Measurements from ENCODE around the gene UNC79. TPM values are rescaled to one million over a fixed set of nuclear protein-coding genes. Genes with fewer than 3 reads are reported as not detected.
A peak's percentile ranks its signal among the peaks of the same experiment; 100 is the strongest.

The UNC79 gene
- total and polyA plus RNA-seq, 7 donors: 0.03 to 0.88 (median 0.44) TPM

DNA sequence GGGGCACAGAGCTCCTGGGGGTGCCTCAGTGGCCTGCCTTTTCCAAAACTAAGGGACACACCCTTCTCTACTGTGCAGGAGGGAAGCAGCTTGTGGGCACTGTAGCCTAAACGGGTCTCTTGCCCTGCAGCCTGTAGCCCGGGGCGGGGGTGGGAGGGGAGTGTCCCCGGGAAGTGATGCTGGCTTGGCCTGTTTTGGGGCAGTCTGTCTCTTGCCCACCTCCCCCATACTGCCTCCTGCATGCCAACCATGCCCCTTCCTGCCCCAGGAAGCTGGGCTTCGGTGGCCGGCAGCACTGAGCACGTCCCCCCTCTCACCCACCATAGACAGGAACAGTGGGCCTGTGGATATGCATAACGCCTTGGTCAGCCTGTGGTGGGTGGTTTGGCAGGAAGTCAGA is 314.1 kb downstream of the UNC79 start:
- no peaks in the 10 kb centered on the region for H3K36me3 ChIP-seq (ENCODE audit: insufficient read depth in 1 of 2, low read depth in 1 of 2)
- H3K4me3 ChIP-seq: no peak overlapping the region
- WGBS, 3 donors: 72 to 78% (median 75%) methylated on average over 8 of the region's 8 CpGs
- no peaks in the 10 kb centered on the region for H3K9me3 ChIP-seq
- DNase-seq: peak in 1 of 2 donors; percentile 15
- H3K27me3 ChIP-seq (ENCODE audit: insufficient read depth in 3 of 3, low read length in 2 of 3): no peaks in the 10 kb centered on the region
- H3K27ac ChIP-seq: no peak overlapping the region
- TF ChIP-seq, protein P1, sequence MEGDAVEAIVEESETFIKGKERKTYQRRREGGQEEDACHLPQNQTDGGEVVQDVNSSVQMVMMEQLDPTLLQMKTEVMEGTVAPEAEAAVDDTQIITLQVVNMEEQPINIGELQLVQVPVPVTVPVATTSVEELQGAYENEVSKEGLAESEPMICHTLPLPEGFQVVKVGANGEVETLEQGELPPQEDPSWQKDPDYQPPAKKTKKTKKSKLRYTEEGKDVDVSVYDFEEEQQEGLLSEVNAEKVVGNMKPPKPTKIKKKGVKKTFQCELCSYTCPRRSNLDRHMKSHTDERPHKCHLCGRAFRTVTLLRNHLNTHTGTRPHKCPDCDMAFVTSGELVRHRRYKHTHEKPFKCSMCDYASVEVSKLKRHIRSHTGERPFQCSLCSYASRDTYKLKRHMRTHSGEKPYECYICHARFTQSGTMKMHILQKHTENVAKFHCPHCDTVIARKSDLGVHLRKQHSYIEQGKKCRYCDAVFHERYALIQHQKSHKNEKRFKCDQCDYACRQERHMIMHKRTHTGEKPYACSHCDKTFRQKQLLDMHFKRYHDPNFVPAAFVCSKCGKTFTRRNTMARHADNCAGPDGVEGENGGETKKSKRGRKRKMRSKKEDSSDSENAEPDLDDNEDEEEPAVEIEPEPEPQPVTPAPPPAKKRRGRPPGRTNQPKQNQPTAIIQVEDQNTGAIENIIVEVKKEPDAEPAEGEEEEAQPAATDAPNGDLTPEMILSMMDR (IDR thresholded peaks at IDR 0.05): no peak
- no peak for ATAC-seq
- intact Hi-C loops (cut with DNase I): no loop called here
- H3K4me1 ChIP-seq: no peaks in the 10 kb centered on the region

DNA sequence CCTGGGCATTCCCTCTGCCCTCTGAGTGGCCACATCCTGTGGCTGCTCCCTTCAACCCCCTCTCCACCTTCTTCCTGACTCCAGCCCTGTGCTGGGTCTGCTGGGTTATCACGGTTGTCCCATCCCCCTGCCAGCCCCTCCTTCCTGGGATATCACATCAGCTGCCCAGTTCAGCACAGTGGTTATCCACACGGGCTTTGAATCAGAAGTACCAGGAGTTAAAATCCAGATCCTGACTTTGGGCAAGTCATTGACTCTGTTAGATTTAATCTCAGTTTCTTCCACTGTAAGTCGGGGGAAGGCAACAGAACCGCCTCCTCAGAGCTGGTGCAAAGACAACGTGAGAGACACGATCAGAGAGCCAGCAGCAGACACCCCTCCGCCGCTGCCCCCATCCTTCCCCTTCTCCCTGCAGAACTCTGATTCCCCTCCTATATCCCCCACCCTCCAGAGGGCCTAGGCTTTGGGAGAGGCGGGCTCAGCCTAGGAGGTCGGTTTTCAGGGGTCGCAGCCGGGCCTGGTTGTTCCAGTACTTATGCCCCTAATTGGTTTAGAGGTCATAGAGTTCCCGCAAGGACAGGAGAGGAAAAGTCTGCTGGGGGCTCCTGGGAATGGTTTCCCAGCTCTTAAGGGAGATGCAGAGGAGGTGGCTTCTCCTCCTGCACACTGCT is 315.0 kb downstream of the UNC79 start:
- Histone ChIP-seq H3K27ac (no peak overlapping the region), H3K36me3 (ENCODE audit: insufficient read depth in 1 of 2, low read depth in 1 of 2) (no peaks in the 10 kb centered on the region), H3K9me3 (no peaks in the 10 kb centered on the region), H3K4me3 (no peak overlapping the region), H3K27me3 (ENCODE audit: insufficient read depth in 3 of 3, low read length in 2 of 3) (no peaks in the 10 kb centered on the region), H3K4me1 (no peaks in the 10 kb centered on the region)
- peak in 1 of 2 donors; percentile 44 for DNase-seq
- TF ChIP-seq, protein P1 (IDR thresholded peaks at IDR 0.05): no peak
- intact Hi-C loops (cut with DNase I): no loop called here
- WGBS, 3 donors: 76 to 88% (median 85%) methylated on average over 13 of the region's 13 CpGs
- no peak for ATAC-seq

DNA sequence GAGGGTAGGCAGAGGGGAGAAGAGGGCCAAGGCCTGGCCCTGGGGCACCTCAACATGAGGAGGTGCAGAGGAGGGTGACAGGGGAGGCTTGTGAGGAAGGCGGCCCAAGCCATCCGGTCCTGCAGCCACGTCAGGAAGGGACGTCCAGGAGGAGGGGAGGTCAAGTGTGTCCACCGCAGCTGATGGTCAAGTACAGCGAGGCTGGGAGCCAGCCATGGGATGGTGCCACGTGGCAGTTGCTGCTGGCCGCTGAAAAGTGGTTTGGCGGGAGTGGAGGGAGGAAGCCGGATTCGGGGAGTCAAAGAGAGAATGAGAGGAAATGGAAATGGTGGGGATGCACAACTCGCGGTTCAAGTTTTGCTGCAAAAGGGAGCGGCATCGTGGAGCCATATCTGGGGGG is 316.4 kb downstream of the UNC79 start:
- intact Hi-C loops (cut with DNase I): no loop called here
- TF ChIP-seq, protein P1 (IDR thresholded peaks at IDR 0.05): no peak
- H3K4me3 ChIP-seq: no peak overlapping the region
- no peak for ATAC-seq
- H3K27ac ChIP-seq: no peak overlapping the region
- no peaks in the 10 kb centered on the region for H3K36me3 ChIP-seq (ENCODE audit: insufficient read depth in 1 of 2, low read depth in 1 of 2)
- WGBS, 3 donors: 26 to 37% (median 30%) methylated on average over 15 of the region's 15 CpGs
- H3K9me3 ChIP-seq: no peaks in the 10 kb centered on the region
- peak in 1 of 2 donors; percentile 43 for DNase-seq
- H3K27me3 ChIP-seq (ENCODE audit: insufficient read depth in 3 of 3, low read length in 2 of 3): no peaks in the 10 kb centered on the region
- no peaks in the 10 kb centered on the region for H3K4me1 ChIP-seq

DNA sequence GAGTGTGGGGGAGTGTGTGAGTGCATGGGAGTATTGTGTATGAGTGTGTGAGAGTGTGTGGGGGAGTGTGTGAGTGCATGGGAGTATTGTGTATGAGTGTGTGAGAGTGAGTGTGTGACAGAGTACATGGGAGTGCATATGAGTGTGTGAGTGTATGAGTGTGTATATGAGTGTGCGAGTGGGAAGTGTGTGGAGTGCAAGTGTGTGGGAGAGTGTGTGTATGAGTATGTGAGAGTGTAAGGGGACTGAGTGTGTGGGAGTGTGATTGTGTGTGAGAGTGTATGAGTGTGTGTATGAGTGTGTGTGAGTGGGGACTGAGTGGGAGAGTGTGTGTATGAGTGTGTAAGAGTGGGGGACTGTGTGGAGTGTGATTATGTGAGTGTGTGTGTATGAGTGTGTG is 316.8 kb downstream of the UNC79 start:
- DNase-seq: no peak
- H3K27me3 ChIP-seq (ENCODE audit: insufficient read depth in 3 of 3, low read length in 2 of 3): no peaks in the 10 kb centered on the region
- no peak overlapping the region for H3K27ac ChIP-seq
- 98 to 100% (median 100%) methylated on average over 1 of the region's 1 CpG for WGBS, 3 donors
- no peak overlapping the region for H3K4me3 ChIP-seq
- no peaks in the 10 kb centered on the region for H3K36me3 ChIP-seq (ENCODE audit: insufficient read depth in 1 of 2, low read depth in 1 of 2)
- no peaks in the 10 kb centered on the region for H3K9me3 ChIP-seq
- H3K4me1 ChIP-seq: no peaks in the 10 kb centered on the region
- ATAC-seq: no peak
- TF ChIP-seq, protein P1 (IDR thresholded peaks at IDR 0.05): no peak
- intact Hi-C loops (cut with DNase I): no loop called here
